DMS153 treated with DMSO at 0.1 percent for 48 hours (cell line): Measurements from ENCODE around the gene SCP2.
"Not testable (repeated sequence)": the region's sequence is repeated elsewhere in the genome, so short reads cannot be mapped to it uniquely, and the experiment has no call there.

Experiments
- DNase-seq: peaks from one replicate; lab custom pipeline; 2025; ENCODE audit not compliant: unreplicated experiment; lab: John Stamatoyannopoulos, UW

SCP2 gene

DNA sequence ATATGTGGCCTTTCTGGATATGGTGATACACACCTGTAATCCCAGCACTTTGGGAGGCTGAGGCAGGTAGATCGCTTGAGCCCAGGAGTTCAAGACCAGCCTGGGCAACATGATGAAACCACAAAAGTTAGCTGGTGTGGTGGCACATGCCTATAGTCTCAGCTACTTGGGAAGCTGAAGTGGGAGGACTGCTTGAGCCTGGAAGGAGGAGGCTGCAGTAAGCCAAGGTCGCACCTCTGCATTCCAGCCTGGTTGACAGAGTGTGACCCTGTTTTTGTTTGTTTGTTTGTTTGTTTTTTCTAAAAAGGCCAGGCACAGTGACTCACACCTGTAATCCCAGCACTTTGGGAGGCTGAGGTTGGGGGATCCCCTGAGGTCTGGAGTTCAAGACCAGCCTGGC lies 42.2 kb downstream of the SCP2 start:
- DNase-seq, result not testable (repeated sequence)

GRCh38 chr1:52970149-52970548 lies 43.1 kb downstream of the SCP2 start:
- DNase-seq, result no peak

DNA sequence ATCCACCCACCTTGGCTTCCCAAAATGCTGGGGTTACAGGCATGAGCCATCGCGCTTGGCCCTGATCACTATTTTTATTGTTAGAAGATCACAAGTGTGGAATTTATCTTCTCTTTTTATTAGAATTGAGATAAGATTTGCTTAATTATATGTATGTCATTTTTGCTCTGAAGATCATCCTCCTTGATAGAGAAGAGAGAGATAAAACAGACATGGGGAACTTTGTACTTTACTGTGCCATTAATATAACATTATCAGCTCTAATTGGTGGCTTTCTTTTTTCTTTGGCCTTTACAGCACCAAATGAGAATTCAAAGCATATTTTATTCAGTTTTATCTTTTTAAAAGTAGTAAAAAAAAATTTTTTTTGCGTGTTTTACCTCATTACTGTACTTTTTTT lies 46.8 kb downstream of the SCP2 start:
- DNase-seq, result no peak

- DNase-seq, result no peak
Observed at GRCh38 chr1:52976183-52977035, 49.3 kb downstream of the SCP2 start.

- no peak for DNase-seq
Observed at GRCh38 chr1:52978045-52978444, 51.0 kb downstream of the SCP2 start.

GRCh38 chr1:52992733-52993132 lies 65.7 kb downstream of the SCP2 start:
- DNase-seq, result not testable (repeated sequence)

- no peak for DNase-seq
Observed at GRCh38 chr1:52994656-52995055, 67.6 kb downstream of the SCP2 start.

DNA sequence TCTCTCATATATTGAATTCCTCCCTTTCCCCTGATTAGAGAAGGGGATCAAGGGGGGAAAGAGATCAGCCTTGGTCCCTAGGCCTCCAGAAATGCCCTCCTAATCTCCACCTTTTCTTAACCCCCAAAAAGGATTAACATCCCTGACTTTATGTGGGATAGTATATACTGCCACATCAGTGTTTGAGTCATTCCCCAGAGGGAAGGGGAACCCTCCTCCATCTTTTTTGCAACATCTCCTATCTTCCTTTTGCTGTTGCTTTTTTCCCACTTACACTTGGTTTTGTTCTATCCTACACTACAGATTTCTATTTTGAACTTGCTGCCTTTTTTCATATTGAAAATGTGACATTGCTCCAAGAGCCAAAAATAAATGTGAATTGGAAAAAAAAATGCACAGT lies 69.6 kb downstream of the SCP2 start:
- no peak for DNase-seq

DNA sequence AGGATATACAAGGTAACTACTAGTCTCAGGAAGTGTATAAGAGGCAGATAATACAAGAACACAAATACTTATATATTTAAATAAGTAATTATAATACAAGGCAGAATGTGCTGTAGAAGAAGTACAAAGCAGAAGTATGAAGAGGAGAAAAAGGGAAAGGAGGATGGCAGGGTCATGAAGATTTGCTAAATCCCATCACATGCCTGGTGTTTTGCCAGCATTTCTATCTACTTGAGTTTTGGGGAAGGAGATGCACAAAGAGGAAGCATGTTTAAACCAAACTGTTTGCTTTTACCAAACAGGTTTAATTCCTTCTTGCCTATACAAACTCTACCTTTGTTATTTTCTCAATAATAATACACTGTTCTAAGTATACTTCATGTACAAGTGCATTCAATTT lies 74.1 kb downstream of the SCP2 start:
- DNase-seq, result no peak

GRCh38 chr1:53006612-53007011 lies 79.5 kb downstream of the SCP2 start:
- DNase-seq, result not testable (repeated sequence)

GRCh38 chr1:53010247-53010646 lies 83.2 kb downstream of the SCP2 start:
- not testable (repeated sequence) for DNase-seq

DNA sequence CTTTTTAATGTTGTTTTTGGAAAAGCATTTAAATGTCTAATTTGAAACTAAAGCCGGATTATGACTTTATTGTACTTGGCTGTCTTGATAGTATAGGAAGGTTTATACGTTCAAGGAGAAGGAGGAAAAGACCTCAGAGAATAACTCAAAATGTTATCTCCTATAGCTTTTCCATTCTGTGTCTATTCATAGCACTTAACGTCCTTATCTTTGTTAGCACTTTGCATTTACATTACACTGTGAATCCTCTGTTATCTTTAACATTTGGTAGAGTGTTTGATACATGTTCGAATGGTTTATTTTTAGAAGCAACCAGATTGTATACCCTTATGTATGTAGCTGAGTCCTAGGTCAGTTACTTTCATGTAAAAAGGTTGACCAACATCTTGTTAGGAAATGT lies 84.1 kb downstream of the SCP2 start:
- DNase-seq, result no peak

GRCh38 chr1:53014791-53015507 lies 87.9 kb downstream of the SCP2 start:
- DNase-seq, result peak; percentile 80

DNA sequence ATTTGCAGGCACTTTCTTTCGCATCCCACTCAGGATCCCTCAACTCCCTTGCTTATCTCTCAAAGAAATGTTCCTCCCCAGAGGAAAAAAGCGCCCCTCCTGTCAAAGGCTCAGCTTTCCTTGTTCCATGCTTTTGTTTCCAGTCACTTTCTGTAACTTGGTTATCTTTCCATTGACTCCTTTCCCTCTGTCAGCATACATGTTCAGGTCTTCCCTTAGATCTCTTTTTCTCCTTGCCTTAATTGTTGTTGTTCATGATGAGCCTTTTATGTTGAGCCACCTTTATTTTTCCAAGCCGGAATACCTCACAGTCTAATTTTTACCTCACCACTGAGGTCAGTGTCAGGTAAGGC lies 88.4 kb downstream of the SCP2 start:
- DNase-seq, result no peak

GRCh38 chr1:53016705-53017104 lies 89.6 kb downstream of the SCP2 start:
- no peak for DNase-seq

- no peak for DNase-seq
Observed at GRCh38 chr1:53020588-53020987, 93.5 kb downstream of the SCP2 start.

- DNase-seq, result no peak
Observed at GRCh38 chr1:53022179-53022578, 95.1 kb downstream of the SCP2 start.

DNA sequence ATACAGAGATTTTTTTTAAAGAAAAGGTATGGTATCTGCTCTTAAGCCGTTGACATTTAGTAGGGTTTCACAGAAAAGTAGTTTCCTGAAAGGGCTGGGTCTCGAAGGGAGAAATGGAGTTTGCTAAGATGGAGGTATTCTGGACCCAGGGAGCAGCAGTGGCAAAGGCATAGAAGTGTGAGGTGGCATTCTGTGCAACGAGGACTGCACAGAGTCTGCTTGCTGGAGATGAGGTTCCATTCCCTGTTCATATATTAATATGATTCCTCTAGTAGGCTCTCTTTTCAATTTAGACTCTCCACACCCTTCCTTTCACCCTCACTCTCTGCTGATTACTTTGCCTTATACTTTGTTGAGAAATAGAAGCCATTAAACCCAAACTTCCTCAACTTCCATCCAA lies 96.5 kb downstream of the SCP2 start:
- no peak for DNase-seq

DNA sequence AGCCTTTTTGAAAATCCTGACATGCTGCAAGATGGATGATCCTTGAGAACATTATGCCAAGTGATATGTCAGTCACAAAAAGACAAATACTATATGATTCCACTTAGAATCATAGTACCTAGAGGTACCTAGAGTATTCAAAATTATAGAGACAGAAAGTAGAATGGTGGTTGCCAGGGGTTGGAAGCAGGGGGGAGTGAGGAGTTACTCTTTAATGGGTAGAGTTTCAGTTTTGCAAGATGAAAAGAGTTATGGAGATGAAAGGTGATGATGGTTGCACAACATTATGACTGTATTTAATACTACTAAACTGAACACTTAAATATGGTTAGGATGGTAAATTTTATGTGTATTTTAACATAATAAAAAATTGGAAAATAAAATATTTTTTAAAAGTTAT lies 97.0 kb downstream of the SCP2 start:
- DNase-seq, result no peak

- DNase-seq, result no peak
Observed at GRCh38 chr1:53025034-53025768, 98.1 kb downstream of the SCP2 start.

DNA sequence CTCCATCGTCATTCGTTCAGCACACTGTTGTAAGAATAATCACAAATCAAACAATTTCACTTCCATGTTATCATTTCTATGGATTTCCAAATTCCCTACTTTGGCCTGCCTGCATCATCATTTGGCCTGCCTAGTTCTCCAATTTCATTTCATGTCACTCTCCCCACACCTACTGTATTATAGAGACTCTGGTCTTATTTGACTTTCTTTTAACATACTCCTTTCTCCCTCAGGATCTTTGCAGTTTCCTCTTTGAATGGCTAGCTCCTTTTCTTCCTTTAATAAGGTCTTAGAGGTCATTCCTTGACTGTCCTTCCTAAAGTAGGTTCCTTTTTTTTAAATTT lies 98.7 kb downstream of the SCP2 start:
- no peak for DNase-seq

GRCh38 chr1:53026254-53026653 lies 99.2 kb downstream of the SCP2 start:
- DNase-seq, result no peak
